Neural progenitor cell (in vitro differentiated cells): ENCODE results near the gene IFITM10.

Experiments
- EZH2 ChIP-seq: fragments of 200-600 bp; sonication (generic); IDR thresholded peaks from 2 replicates; pipeline ENCODE4 v1.6.1; 2017; ENCODE audit warnings: antibody characterized with exemption, mild to moderate bottlenecking, moderate library complexity
- EZH2phosphoT487 ChIP-seq: fragments of 200-600 bp; sonication (generic); IDR thresholded peaks from 2 replicates; pipeline ENCODE4 v1.6.1; 2017; ENCODE audit warnings: antibody characterized with exemption
- TF ChIP-seq, protein P1 (sequence below): fragments of 200-600 bp; sonication (generic); IDR thresholded peaks from 2 replicates; pipeline ENCODE4 v1.5.1; 2017; ENCODE audit warnings: antibody characterized with exemption, mild to moderate bottlenecking

- TF ChIP-seq, protein P1, sequence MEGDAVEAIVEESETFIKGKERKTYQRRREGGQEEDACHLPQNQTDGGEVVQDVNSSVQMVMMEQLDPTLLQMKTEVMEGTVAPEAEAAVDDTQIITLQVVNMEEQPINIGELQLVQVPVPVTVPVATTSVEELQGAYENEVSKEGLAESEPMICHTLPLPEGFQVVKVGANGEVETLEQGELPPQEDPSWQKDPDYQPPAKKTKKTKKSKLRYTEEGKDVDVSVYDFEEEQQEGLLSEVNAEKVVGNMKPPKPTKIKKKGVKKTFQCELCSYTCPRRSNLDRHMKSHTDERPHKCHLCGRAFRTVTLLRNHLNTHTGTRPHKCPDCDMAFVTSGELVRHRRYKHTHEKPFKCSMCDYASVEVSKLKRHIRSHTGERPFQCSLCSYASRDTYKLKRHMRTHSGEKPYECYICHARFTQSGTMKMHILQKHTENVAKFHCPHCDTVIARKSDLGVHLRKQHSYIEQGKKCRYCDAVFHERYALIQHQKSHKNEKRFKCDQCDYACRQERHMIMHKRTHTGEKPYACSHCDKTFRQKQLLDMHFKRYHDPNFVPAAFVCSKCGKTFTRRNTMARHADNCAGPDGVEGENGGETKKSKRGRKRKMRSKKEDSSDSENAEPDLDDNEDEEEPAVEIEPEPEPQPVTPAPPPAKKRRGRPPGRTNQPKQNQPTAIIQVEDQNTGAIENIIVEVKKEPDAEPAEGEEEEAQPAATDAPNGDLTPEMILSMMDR: no peak
- TF ChIP-seq EZH2phosphoT487 (no peak), EZH2 (no peak)
Observed at GRCh38 chr11:1714908-1715885, 35.2 kb downstream of the IFITM10 start.
